HEK293 (cell line): ENCODE measurements around the gene CCDC63.

Experiments
- CTCF ChIA-PET: fragments of 350-600 bp; formaldehyde crosslinking; extraction: SDS; loops from one replicate; lab custom pipeline; 2021; ENCODE audit warnings: antibody characterized with exemption; lab: Yijun Ruan, JAX
- POLR2A ChIA-PET: fragments of 300-600 bp; formaldehyde crosslinking; extraction: SDS; loops from one replicate; lab custom pipeline; 2020; ENCODE audit warnings: antibody characterized with exemption, inconsistent platforms; lab: Yijun Ruan, JAX
- H3K27ac ChIP-seq: fragments of 200-500 bp; sonication (Bioruptor generic); 2 replicates; pipeline ENCODE4 v1.5.1; 2014; ENCODE audit warnings: low read depth, low read length, control low read depth, inconsistent platforms; ENCODE audit errors: extremely low read depth
- H3K36me3 ChIP-seq, 2 experiments: fragments of 200-500 bp in 1 of 2; sonication (Bioruptor generic) in 1 of 2; 1 replicate in 1 of 2; 2 replicates in 1 of 2; pipeline ENCODE4 v1.5.1; 2014 to 2017; ENCODE audit warnings: inconsistent platforms in 2 of 2, low read length in 2 of 2; ENCODE audit not compliant: control insufficient read depth in 2 of 2, insufficient read depth in 1 of 2
- H3K4me1 ChIP-seq: fragments of 200-500 bp; sonication (Bioruptor generic); 2 replicates; pipeline ENCODE4 v1.5.1; 2014; ENCODE audit warnings: mild to moderate bottlenecking, low read length, inconsistent platforms; ENCODE audit not compliant: control insufficient read depth, insufficient read depth
- H3K4me3 ChIP-seq: 2 replicates; pipeline ENCODE4 v1.5.1; 2011; ENCODE audit warnings: low read depth, mild to moderate bottlenecking, control low read depth, low read length, moderate library complexity
- H3K9me3 ChIP-seq: fragments of 200-500 bp; sonication (Bioruptor generic); 2 replicates; pipeline ENCODE4 v1.5.1; 2014; ENCODE audit warnings: low read depth, low read length, inconsistent platforms; ENCODE audit not compliant: control insufficient read depth, insufficient read depth
- AEBP2 ChIP-seq: fragments of 450-650 bp; formaldehyde crosslinking; IDR thresholded peaks from 2 replicates; pipeline ENCODE4 v1.5.1; 2016; ENCODE audit warnings: missing biosample characterization, missing genetic modification characterization, borderline replicate concordance
- EGR2 ChIP-seq: fragments of 450-650 bp; formaldehyde crosslinking; IDR thresholded peaks from 2 replicates; pipeline ENCODE4 v1.5.1; 2016; ENCODE audit warnings: low read depth, missing biosample characterization, missing genetic modification characterization
- GLI4 ChIP-seq: fragments of 450-650 bp; formaldehyde crosslinking; IDR thresholded peaks from 2 replicates; pipeline ENCODE4 v1.5.1; 2016; ENCODE audit warnings: missing biosample characterization, missing genetic modification characterization
- INSM2 ChIP-seq: fragments of 450-650 bp; formaldehyde crosslinking; IDR thresholded peaks from 2 replicates; pipeline ENCODE4 v1.5.1; 2016; ENCODE audit warnings: missing biosample characterization, missing genetic modification characterization
- KLF9 ChIP-seq: fragments of 450-650 bp; formaldehyde crosslinking; IDR thresholded peaks from 2 replicates; pipeline ENCODE4 v1.5.1; 2016; ENCODE audit warnings: missing biosample characterization, missing genetic modification characterization, low read depth
- OVOL3 ChIP-seq: fragments of 450-650 bp; formaldehyde crosslinking; IDR thresholded peaks from 2 replicates; pipeline ENCODE4 v1.5.1; 2016; ENCODE audit warnings: missing biosample characterization, missing genetic modification characterization
- PRDM1 ChIP-seq: fragments of 450-650 bp; formaldehyde crosslinking; IDR thresholded peaks from 2 replicates; pipeline ENCODE4; 2016; ENCODE audit warnings: missing biosample characterization, missing genetic modification characterization
- ZBTB17 ChIP-seq: fragments of 450-650 bp; formaldehyde crosslinking; IDR thresholded peaks from 2 replicates; pipeline ENCODE4 v1.5.1; 2016; ENCODE audit warnings: missing biosample characterization, missing genetic modification characterization
- ZBTB8A ChIP-seq: fragments of 450-650 bp; formaldehyde crosslinking; IDR thresholded peaks from 2 replicates; pipeline ENCODE4 v1.5.1; 2016; ENCODE audit warnings: missing biosample characterization, missing genetic modification characterization
- ZNF133 ChIP-seq: fragments of 450-650 bp; formaldehyde crosslinking; IDR thresholded peaks from 2 replicates; pipeline ENCODE4 v1.5.1; 2016; ENCODE audit warnings: missing biosample characterization, missing genetic modification characterization
- ZNF148 ChIP-seq: fragments of 450-650 bp; formaldehyde crosslinking; IDR thresholded peaks from 2 replicates; pipeline ENCODE4 v1.5.0; 2017; ENCODE audit warnings: missing biosample characterization, missing genetic modification characterization, borderline replicate concordance
- ZNF23 ChIP-seq: fragments of 450-650 bp; formaldehyde crosslinking; IDR thresholded peaks from 2 replicates; pipeline ENCODE4 v1.5.1; 2016; ENCODE audit warnings: missing biosample characterization, missing genetic modification characterization, borderline replicate concordance
- ZNF324 ChIP-seq: fragments of 450-650 bp; formaldehyde crosslinking; IDR thresholded peaks from 2 replicates; pipeline ENCODE4 v1.5.1; 2016; ENCODE audit warnings: missing biosample characterization, missing genetic modification characterization
- ZNF335 ChIP-seq: fragments of 450-650 bp; formaldehyde crosslinking; conservative IDR thresholded peaks from 2 replicates; pipeline ENCODE4 v1.5.1; 2016; ENCODE audit warnings: missing biosample characterization, missing genetic modification characterization
- ZNF366 ChIP-seq: fragments of 450-650 bp; formaldehyde crosslinking; conservative IDR thresholded peaks from 2 replicates; pipeline ENCODE4 v1.5.1; 2016; ENCODE audit warnings: missing biosample characterization, missing genetic modification characterization
- ZNF37A ChIP-seq: fragments of 450-650 bp; IDR thresholded peaks from 2 replicates; pipeline ENCODE4 v1.5.1; 2018; ENCODE audit warnings: missing biosample characterization, missing genetic modification characterization
- ZNF423 ChIP-seq: fragments of 450-650 bp; formaldehyde crosslinking; IDR thresholded peaks from 2 replicates; pipeline ENCODE4 v1.5.1; 2016; ENCODE audit warnings: missing biosample characterization, missing genetic modification characterization
- ZNF623 ChIP-seq: fragments of 450-650 bp; formaldehyde crosslinking; IDR thresholded peaks from 2 replicates; pipeline ENCODE4 v1.5.1; 2016; ENCODE audit warnings: missing biosample characterization, missing genetic modification characterization
- ZNF677 ChIP-seq: fragments of 450-650 bp; IDR thresholded peaks from 2 replicates; pipeline ENCODE4 v1.5.0; 2018; ENCODE audit warnings: missing biosample characterization, mild to moderate bottlenecking, missing genetic modification characterization, moderate library complexity
- ZNF776 ChIP-seq: fragments of 450-650 bp; formaldehyde crosslinking; IDR thresholded peaks from 2 replicates; pipeline ENCODE4 v1.5.0; 2017; ENCODE audit warnings: missing biosample characterization, missing genetic modification characterization, borderline replicate concordance
- ZNF830 ChIP-seq: fragments of 450-650 bp; IDR thresholded peaks from 2 replicates; pipeline ENCODE4 v1.5.0; 2018; ENCODE audit warnings: missing biosample characterization, missing genetic modification characterization, low read depth, mild to moderate bottlenecking, moderate library complexity

Gene CCDC63

GRCh38 chr12:110821917-110822316, 24.9 kb upstream of the CCDC63 start:
- ChIA-PET POLR2A (no interaction called here), CTCF (interaction anchor here (0.5 to 1.2 kb wide), 3 partner anchors 15 to 309 kb away, joined by 3 to 4 read pairs (median 3); no protein-coding TSS in a partner anchor)

GRCh38 chr12:110822821-110823415, 23.9 kb upstream of the CCDC63 start:
- TF ChIP-seq ZNF623 (tag by site-specific recombination) (peak; percentile 54), GLI4 (no peak), ZNF324 (no peak), ZNF133 (no peak)
- no peaks in the 10 kb centered on the region for H3K36me3 ChIP-seq
- no peak overlapping the region for H3K27ac ChIP-seq
- no peaks in the 10 kb centered on the region for H3K4me1 ChIP-seq
- POLR2A ChIA-PET = no interaction called here
- no peak overlapping the region for H3K4me3 ChIP-seq
- H3K9me3 ChIP-seq = no peaks in the 10 kb centered on the region
- CTCF ChIA-PET = interaction anchor here (0.6 kb wide), 2 partner anchors 24 to 188 kb away, joined by 3 read pairs; partner anchors contain the start of gene CCDC63

More at GRCh38 chr12:110821917-110822316, 24.9 kb upstream of the CCDC63 start:
- TF ChIP-seq ZNF335 (tag by site-specific recombination) (no peak), GLI4 (no peak)
- Histone ChIP-seq H3K36me3 (no peaks in the 10 kb centered on the region), H3K4me3 (no peak overlapping the region), H3K9me3 (no peaks in the 10 kb centered on the region), H3K27ac (no peak overlapping the region), H3K4me1 (no peaks in the 10 kb centered on the region)

GRCh38 chr12:110824342-110824741, 22.4 kb upstream of the CCDC63 start:
- no peaks in the 10 kb centered on the region for H3K9me3 ChIP-seq
- TF ChIP-seq ZNF366 (tag by site-specific recombination) (peak; percentile 99), ZNF148 (0 out of 2 replicates have a peak, but pooled peaks have one; percentile 11), ZNF776 (0 out of 2 replicates have a peak, but pooled peaks have one; percentile 33), PRDM1 (peak; percentile 40; the same call in 1 of the 2 replicates), ZNF677 (tag by site-specific recombination) (no peak)
- no peak overlapping the region for H3K4me3 ChIP-seq
- ChIA-PET POLR2A (no interaction called here), CTCF (interaction anchor here (0.6 to 1.6 kb wide), 3 partner anchors 83 to 221 kb away, joined by 3 to 8 read pairs (median 4); no protein-coding TSS in a partner anchor)
- no peak overlapping the region for H3K27ac ChIP-seq
- H3K36me3 ChIP-seq = no peaks in the 10 kb centered on the region
- H3K4me1 ChIP-seq = no peaks in the 10 kb centered on the region

- no peak for TF ChIP-seq AEBP2 (tag by site-specific recombination)
- no peak for TF ChIP-seq EGR2
- TF ChIP-seq ZBTB17 (tag by site-specific recombination) = peak; percentile 89
- no peak for TF ChIP-seq ZNF423 (tag by site-specific recombination)
- TF ChIP-seq ZNF830 (tag by site-specific recombination) = no peak
- no peak for TF ChIP-seq INSM2 (tag by site-specific recombination)
- TF ChIP-seq ZBTB8A (tag by site-specific recombination) = no peak
- peak; percentile 88; the same call in 1 of the 2 replicates for TF ChIP-seq ZNF23
- TF ChIP-seq ZNF776 = no peak
- TF ChIP-seq ZNF37A (tag by site-specific recombination) = no peak
- TF ChIP-seq GLI4 = no peak
- TF ChIP-seq OVOL3 (tag by site-specific recombination) = no peak
- no peak for TF ChIP-seq KLF9 (tag by site-specific recombination)
- TF ChIP-seq ZNF133 = no peak
- Histone ChIP-seq H3K9me3 (no peaks in the 10 kb centered on the region), H3K36me3 (no peaks in the 10 kb centered on the region), H3K4me3 (no peak overlapping the region), H3K4me1 (no peaks in the 10 kb centered on the region), H3K27ac (no peak overlapping the region)
- CTCF ChIA-PET = interaction anchor here (0.6 to 2.5 kb wide), 10 partner anchors 14 to 778 kb away, joined by 3 to 8 read pairs (median 4); no protein-coding TSS in a partner anchor
- POLR2A ChIA-PET = no interaction called here
Observed at GRCh38 chr12:110825530-110825929, 21.3 kb upstream of the CCDC63 start.
